SHP77 (cell line): ENCODE results near the gene KCNH8.

Experiments used
- DNase-seq, 2 experiments: peaks; one replicate each; lab custom pipeline; 2025; lab: John Stamatoyannopoulos, UW

KCNH8 gene

GRCh38 chr3:19250959-19251610 lies 102.8 kb downstream of the KCNH8 start:
- DNase-seq: no peak

- no peak for DNase-seq
Observed at GRCh38 chr3:19254189-19254588, 105.9 kb downstream of the KCNH8 start.

GRCh38 chr3:19254784-19255338 lies 106.6 kb downstream of the KCNH8 start:
- no peak for DNase-seq

GRCh38 chr3:19256313-19256712 lies 108.0 kb downstream of the KCNH8 start:
- DNase-seq: no peak

- no peak for DNase-seq
Observed at GRCh38 chr3:19263606-19264005, 115.3 kb downstream of the KCNH8 start.

GRCh38 chr3:19264424-19264823 lies 116.1 kb downstream of the KCNH8 start:
- DNase-seq: no peak

- DNase-seq: peak in 1 of 2 experiments; percentile 2
Observed at GRCh38 chr3:19267040-19267439, 118.7 kb downstream of the KCNH8 start.

GRCh38 chr3:19270481-19270880 lies 122.2 kb downstream of the KCNH8 start:
- DNase-seq: no peak

GRCh38 chr3:19272296-19272695 lies 124.0 kb downstream of the KCNH8 start:
- no peak for DNase-seq

GRCh38 chr3:19273091-19273490 lies 124.8 kb downstream of the KCNH8 start:
- no peak for DNase-seq

- no peak for DNase-seq
Observed at GRCh38 chr3:19274576-19274975, 126.3 kb downstream of the KCNH8 start.

GRCh38 chr3:19284974-19285373 lies 136.7 kb downstream of the KCNH8 start:
- DNase-seq: no peak

- DNase-seq: no peak
Observed at GRCh38 chr3:19293295-19293694, 145.0 kb downstream of the KCNH8 start.

- no peak for DNase-seq
Observed at GRCh38 chr3:19295208-19295607, 146.9 kb downstream of the KCNH8 start.

GRCh38 chr3:19331931-19332330 lies 183.6 kb downstream of the KCNH8 start:
- DNase-seq: no peak

- DNase-seq: no peak
Observed at GRCh38 chr3:19334120-19334519, 185.8 kb downstream of the KCNH8 start.

GRCh38 chr3:19338769-19339168 lies 190.5 kb downstream of the KCNH8 start:
- no peak for DNase-seq

- no peak for DNase-seq
Observed at GRCh38 chr3:19342389-19342788, 194.1 kb downstream of the KCNH8 start.

GRCh38 chr3:19346759-19347158 lies 198.4 kb downstream of the KCNH8 start:
- DNase-seq: no peak

GRCh38 chr3:19347671-19348070 lies 199.4 kb downstream of the KCNH8 start:
- no peak for DNase-seq

- DNase-seq: no peak
Observed at GRCh38 chr3:19348500-19348899, 200.2 kb downstream of the KCNH8 start.

GRCh38 chr3:19348941-19349564 lies 200.7 kb downstream of the KCNH8 start:
- DNase-seq: peak in 1 of 2 experiments; percentile 14

- DNase-seq: no peak
Observed at GRCh38 chr3:19357947-19358346, 209.6 kb downstream of the KCNH8 start.

- DNase-seq: no peak
Observed at GRCh38 chr3:19363071-19363470, 214.8 kb downstream of the KCNH8 start.
